HepG2 (cell line): Measurements from ENCODE around the gene RNF208. TPM values are rescaled to one million over a fixed set of nuclear protein-coding genes. Genes with fewer than 3 reads are reported as not detected.
A peak's percentile ranks its signal among the peaks of the same experiment; 100 is the strongest.

Experiments used
- ADNP ChIP-seq: sonication (generic); formaldehyde crosslinking; IDR thresholded peaks from 2 replicates; pipeline ENCODE4 v1.4.0; 2020; ENCODE audit warnings: missing genetic modification reagents
- CAMTA2 ChIP-seq: sonication (generic); formaldehyde crosslinking; IDR thresholded peaks from 2 replicates; pipeline ENCODE4 v1.4.0; 2020; ENCODE audit warnings: mild to moderate bottlenecking, missing genetic modification reagents, borderline replicate concordance
- DMTF1 ChIP-seq: sonication (generic); formaldehyde crosslinking; IDR thresholded peaks from 2 replicates; pipeline ENCODE4 v1.4.0; 2020; ENCODE audit warnings: mild to moderate bottlenecking, missing genetic modification reagents
- FOXO4 ChIP-seq: sonication (generic); formaldehyde crosslinking; conservative IDR thresholded peaks from 2 replicates; pipeline ENCODE4 v1.8.1; 2023; ENCODE audit warnings: missing genetic modification reagents
- PRMT3 ChIP-seq: sonication (generic); formaldehyde crosslinking; IDR thresholded peaks from 2 replicates; pipeline ENCODE4 v1.8.1; 2022; ENCODE audit warnings: low read depth, mild to moderate bottlenecking, moderate library complexity, missing genetic modification reagents, borderline replicate concordance
- SNAI1 ChIP-seq: sonication (generic); formaldehyde crosslinking; IDR thresholded peaks from 2 replicates; pipeline ENCODE4 v1.5.0; 2020; ENCODE audit warnings: mild to moderate bottlenecking, missing genetic modification reagents, borderline replicate concordance
- ZNF207 ChIP-seq: fragments of 450-650 bp; IDR thresholded peaks from 2 replicates; pipeline ENCODE4 v1.6.1; 2016; ENCODE audit warnings: antibody characterized with exemption, borderline replicate concordance
- ZNF383 ChIP-seq: sonication (generic); formaldehyde crosslinking; IDR thresholded peaks from 2 replicates; pipeline ENCODE4 v1.4.0; 2020; ENCODE audit warnings: missing genetic modification reagents, mild to moderate bottlenecking, borderline replicate concordance
- ZNF609 ChIP-seq: sonication (generic); formaldehyde crosslinking; IDR thresholded peaks from 2 replicates; pipeline ENCODE4 v1.4.0; 2020; ENCODE audit warnings: mild to moderate bottlenecking, missing genetic modification reagents, borderline replicate concordance
- ZNF670 ChIP-seq: sonication (generic); formaldehyde crosslinking; IDR thresholded peaks from 2 replicates; pipeline ENCODE4 v1.8.0; 2022; ENCODE audit warnings: mild to moderate bottlenecking, missing genetic modification reagents, borderline replicate concordance
- ZNF713 ChIP-seq: sonication (generic); formaldehyde crosslinking; IDR thresholded peaks from 2 replicates; pipeline ENCODE4 v1.4.0; 2020; ENCODE audit warnings: mild to moderate bottlenecking, missing genetic modification reagents
- polyA plus RNA-seq, 8 experiments: library from polyadenylated mRNA; depleted of rRNA in 3 of 8; stranded (reverse) in 7 of 8; unstranded in 1 of 8; fragments of >200 nt; fragmentation: Illumina TruSeq in 4 of 8; extraction: Trizol in 4 of 8; gene quantifications; 2 replicates each; pipeline versions ENCODE4 v1.2.1 to v1.2.3, GENCODE V29; 2011 to 2016; ENCODE audit warnings: low read depth in 4 of 8, missing spikeins in 1 of 8, mixed read lengths in 1 of 8; ENCODE audit not compliant: insufficient read depth in 1 of 8
- total RNA-seq, 5 experiments: library from RNA; depleted of rRNA; stranded (reverse); fragments of >200 nt; fragmentation: Illumina TruSeq; extraction: Trizol; gene quantifications; 2 replicates each; pipeline ENCODE4 v1.2.3, GENCODE V29; 2016; ENCODE audit warnings: low read depth in 1 of 5
- TF ChIP-seq, protein P1 (sequence below): IDR thresholded peaks from 2 replicates; pipeline ENCODE4 v1.6.1; 2012; ENCODE audit warnings: low read length, improper control_type of control experiment
- TF ChIP-seq, protein P2 (sequence below): sonication (generic); formaldehyde crosslinking; IDR thresholded peaks from 2 replicates; pipeline ENCODE4 v1.4.0; 2020; ENCODE audit warnings: missing genetic modification reagents, borderline replicate concordance

RNF208 gene
- total and polyA plus RNA-seq, 2 of the 13 experiments (the other 11 are each of a cell fraction or from before 2014, with no cell fraction given): 1.6 to 2.1 TPM

- TF ChIP-seq, protein P1, sequence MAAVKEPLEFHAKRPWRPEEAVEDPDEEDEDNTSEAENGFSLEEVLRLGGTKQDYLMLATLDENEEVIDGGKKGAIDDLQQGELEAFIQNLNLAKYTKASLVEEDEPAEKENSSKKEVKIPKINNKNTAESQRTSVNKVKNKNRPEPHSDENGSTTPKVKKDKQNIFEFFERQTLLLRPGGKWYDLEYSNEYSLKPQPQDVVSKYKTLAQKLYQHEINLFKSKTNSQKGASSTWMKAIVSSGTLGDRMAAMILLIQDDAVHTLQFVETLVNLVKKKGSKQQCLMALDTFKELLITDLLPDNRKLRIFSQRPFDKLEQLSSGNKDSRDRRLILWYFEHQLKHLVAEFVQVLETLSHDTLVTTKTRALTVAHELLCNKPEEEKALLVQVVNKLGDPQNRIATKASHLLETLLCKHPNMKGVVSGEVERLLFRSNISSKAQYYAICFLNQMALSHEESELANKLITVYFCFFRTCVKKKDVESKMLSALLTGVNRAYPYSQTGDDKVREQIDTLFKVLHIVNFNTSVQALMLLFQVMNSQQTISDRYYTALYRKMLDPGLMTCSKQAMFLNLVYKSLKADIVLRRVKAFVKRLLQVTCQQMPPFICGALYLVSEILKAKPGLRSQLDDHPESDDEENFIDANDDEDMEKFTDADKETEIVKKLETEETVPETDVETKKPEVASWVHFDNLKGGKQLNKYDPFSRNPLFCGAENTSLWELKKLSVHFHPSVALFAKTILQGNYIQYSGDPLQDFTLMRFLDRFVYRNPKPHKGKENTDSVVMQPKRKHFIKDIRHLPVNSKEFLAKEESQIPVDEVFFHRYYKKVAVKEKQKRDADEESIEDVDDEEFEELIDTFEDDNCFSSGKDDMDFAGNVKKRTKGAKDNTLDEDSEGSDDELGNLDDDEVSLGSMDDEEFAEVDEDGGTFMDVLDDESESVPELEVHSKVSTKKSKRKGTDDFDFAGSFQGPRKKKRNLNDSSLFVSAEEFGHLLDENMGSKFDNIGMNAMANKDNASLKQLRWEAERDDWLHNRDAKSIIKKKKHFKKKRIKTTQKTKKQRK: no peak
- TF ChIP-seq DMTF1 (CRISPR knock-in tag) (no peak), ZNF670 (CRISPR knock-in tag) (no peak), ZNF609 (CRISPR knock-in tag) (no peak), SNAI1 (peak; percentile 45; the same call in 1 of the 2 replicates), ZNF207 (no peak), ZNF713 (CRISPR knock-in tag) (no peak), ZNF383 (CRISPR knock-in tag) (no peak), FOXO4 (CRISPR knock-in tag) (no peak), ADNP (CRISPR knock-in tag) (no peak), CAMTA2 (CRISPR knock-in tag) (no peak), PRMT3 (no peak)
- TF ChIP-seq, protein P2, sequence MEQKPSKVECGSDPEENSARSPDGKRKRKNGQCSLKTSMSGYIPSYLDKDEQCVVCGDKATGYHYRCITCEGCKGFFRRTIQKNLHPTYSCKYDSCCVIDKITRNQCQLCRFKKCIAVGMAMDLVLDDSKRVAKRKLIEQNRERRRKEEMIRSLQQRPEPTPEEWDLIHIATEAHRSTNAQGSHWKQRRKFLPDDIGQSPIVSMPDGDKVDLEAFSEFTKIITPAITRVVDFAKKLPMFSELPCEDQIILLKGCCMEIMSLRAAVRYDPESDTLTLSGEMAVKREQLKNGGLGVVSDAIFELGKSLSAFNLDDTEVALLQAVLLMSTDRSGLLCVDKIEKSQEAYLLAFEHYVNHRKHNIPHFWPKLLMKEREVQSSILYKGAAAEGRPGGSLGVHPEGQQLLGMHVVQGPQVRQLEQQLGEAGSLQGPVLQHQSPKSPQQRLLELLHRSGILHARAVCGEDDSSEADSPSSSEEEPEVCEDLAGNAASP (CRISPR knock-in tag): peak; percentile 16; the same call in 1 of the 2 replicates
These were observed 23.8 kb downstream of the RNF208 start (continued) for GRCh38 chr9:137198051-137198901.
